NCI-H774 (cell line): ENCODE results near the gene DUS2.
"Not testable (repeated sequence)": the region's sequence is repeated elsewhere in the genome, so short reads cannot be mapped to it uniquely, and the experiment has no call there.

Experiments
- DNase-seq: peaks from one replicate; lab custom pipeline; 2025; lab: John Stamatoyannopoulos, UW

Gene DUS2

DNA sequence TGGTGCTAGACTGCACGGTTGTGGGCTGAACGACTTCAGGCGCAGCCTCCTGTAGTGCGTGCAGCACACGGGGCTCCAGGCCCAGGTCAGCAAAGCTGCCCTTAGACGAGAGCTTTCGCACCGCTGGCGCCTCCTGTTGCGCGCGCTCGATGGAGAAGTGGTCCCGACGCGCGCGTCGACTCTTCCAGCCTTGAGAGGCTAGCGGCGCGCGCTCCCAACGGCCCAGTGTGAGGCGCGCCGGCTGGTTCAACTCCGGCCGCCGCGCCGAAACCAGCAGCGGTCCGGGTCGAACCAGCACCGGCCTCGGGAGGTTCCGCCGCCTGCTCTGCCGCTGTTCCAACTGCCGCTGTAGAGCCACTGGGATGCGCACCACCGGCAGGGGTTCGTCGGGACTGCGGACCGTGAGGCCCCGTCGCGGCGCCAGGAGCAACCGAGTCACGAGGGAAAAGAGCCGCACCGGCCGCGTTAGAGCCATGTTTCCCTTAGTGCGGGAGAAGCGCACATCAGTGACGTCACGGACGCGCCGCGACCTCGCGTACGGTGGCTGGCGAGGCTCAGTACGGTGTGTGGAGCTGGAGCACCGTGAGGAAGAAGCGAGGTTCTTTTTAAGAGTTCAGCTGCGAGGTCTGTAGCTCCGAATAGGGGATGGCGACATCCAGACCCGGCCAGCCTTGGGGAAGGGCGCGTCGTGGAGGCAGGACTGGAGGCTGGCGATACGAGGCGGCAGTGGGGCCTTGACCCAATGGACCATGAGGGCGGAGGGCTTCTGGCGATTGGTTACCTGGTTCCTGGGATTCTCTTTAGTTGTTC is at the start of gene DUS2, which contains the start of gene DDX28:
Gene DUS2 (plus strand): TSS at position 557 of the 810 bp plus-strand sequence. CDS start 14,740 bp downstream, outside the sequence.
Gene DDX28 (minus strand): TSS at position 505 of the 810 bp plus-strand sequence. CDS start 30 bp downstream, at position 475.
- DNase-seq: peak; percentile 58

DNA sequence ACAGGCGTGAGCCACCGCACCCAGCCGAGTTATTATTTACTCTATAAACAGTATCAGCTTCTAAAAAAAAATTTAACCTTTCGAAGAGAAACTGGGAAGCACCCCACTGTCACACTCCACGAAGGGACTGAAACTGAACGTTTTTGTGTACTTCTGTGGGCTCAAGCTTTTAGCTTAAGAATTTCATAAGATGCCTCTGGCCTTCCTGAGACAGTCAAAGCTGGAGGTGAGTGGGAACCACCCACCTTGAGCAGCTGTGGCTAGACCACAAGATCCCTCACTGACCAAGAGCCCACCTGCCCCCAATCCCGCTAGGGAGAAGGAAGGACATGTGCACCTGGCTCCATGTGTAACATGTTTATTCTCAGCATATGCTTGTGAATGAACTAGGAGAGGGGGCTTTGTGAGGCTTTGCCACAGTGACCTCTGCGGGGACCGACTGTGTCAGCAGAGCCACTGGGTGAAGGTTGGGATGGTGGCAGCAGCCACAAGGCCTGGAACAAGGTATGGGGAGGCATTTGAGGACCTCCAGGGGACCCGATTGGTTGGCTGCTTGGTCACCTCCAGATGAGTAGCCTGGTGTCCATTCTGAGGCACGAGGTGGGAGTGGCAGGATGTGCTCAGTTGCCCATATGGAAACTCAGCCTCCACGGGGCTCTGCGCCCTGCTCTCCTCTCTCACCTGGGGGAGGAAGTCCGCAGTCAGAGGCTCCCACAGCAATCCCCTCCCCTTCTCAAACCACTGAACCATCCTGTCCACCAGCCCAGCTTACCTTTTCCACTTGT is 47.6 kb upstream of the DUS2 start:
- no peak for DNase-seq

DNA sequence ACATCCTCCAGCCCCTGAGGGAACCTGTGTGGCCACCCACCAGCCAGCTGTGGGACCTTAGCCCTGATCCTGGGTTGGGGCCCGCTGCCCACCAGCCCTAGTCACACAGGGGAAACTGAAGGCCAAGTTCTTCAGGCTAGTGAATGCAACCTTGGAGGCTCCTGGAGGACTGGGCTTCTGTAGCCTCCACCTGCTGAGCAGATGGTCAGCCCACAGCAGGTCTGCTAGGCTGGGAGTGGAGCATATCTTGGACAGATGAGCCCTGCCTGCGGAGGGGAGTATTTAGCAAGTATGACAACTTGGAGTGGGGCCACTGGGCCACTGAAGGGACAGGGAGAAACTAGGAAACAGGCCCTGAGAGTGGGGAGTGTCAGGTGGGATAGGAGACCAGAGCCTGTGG is 46.9 kb upstream of the DUS2 start:
- DNase-seq: no peak

DNA sequence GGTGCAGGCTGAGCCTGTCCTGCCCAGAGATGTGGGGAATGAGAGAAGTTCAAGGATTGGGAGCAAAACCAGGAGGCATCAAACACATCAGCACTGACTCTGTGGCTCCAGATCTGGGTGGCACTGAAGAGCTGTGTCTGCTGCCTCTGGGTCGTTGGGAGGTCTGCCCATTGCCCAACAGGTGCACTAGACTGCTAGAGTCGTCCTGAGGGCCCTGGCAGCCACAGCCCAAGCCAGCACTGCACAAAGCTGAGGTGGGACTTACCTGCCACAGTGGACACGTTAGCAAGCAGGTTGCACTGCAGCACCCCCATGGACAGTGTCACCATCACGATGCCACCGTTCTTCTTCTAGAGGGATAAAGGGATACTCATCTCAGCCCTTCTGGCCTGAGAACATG is 46.1 kb upstream of the DUS2 start:
- no peak for DNase-seq

DNA sequence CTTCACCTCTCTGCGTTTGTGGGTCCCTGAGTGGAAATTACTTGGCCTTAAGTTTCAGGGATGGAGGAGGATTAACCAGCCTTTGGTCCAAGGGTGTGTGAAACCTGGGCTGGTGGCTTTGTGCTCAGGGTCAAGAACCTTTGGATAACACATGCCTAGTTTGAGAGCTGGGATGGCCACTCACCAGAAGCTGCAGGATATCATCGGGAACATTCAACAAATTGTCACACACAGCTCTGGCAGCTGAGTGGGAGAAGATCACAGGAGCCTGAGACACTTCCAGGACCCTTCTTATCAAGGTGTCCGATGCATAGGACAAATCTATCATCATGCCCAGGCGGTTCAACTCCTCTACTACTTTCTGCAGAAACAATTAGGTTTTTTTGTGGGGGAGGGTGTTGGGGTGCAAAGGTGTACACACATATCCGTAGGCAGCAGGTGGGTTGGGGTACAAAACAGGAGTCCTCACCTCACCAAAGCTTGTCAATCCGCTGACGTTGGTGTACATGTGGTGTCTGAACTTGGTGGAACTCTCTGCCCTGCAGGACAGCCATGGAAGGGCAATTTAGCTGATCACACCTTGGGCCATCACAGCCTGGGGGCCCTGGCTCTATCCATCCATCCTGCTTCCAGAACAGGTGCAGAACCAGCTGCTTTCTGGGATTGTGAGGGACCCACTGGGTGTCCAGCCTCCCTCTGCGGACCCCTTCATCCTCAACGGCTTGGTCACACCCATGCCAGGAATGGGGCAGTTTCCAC is 45.4 kb upstream of the DUS2 start:
- no peak for DNase-seq

DNA sequence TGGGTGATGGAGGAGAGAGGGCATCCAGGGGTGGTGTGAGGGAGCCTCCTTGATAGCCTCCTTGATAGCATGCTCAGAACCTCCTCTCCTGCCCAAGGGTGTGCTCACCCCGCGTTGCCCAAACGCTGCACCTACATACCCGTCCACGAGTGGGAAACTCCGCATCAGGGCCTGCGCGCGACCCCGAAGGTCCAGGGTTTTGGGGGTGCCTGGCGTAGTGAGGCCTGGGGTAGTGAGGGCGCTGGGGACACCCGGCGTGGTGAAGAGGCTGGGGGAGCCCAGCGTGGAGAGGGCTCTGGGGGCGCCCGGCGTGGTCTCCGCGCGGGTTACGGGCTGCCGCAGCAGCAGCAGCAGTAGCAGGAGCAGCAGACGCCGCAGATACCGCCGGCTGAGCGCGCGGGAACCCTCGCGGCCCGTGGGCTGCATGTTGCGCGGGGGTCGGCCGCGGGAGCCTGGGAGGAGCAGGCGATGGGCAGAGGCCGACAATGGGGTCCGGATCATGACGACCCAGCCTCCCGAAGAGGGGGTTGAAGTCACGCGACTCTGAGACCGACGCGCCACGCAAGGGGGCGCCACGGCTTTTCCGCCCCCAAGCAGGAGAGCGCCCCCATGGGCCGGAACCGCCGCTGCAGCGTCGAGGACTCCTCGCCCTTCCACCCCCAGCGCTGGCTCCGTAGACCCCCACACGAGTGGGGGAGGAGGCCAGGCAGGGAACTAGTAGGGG is 43.0 kb upstream of the DUS2 start, which contains the start of gene DPEP3:
Gene DPEP3 (minus strand): TSS at position 545 of the 724 bp plus-strand sequence. CDS start 119 bp downstream, at position 426.
- no peak for DNase-seq

DNA sequence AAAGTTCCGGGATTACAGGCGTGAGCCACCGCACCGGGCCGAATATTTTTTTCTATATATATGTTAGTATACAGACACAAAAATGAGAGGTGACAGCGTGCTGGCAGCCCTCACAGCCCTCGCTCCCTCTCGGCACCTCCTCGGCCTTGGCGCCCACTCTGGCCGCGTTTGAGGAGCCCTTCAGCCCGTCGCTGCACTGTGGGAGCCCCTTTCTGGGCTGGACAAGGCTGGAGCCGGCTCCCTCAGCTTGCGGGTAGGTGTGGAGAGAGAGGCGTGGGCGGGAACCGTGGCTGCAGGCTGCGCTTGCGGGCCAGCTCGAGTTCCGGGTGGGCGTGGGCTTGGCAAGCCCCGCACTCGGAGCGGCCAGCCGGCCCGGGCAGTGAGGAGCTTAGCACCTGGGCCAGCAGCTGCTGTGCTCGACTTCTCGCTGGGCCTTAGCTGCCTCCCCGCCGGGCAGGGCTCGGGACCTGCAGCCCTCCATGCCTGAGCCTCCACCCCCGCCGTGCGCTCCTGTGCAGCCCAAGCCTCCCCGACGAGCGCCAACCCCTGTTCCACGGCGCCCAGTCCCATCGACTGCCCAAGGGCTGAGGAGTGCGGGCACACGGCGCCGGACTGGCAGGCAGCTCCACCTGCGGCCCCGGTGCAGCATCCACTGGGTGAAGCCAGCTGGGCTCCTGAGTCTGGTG is 40.9 kb upstream of the DUS2 start:
- no peak for DNase-seq

DNA sequence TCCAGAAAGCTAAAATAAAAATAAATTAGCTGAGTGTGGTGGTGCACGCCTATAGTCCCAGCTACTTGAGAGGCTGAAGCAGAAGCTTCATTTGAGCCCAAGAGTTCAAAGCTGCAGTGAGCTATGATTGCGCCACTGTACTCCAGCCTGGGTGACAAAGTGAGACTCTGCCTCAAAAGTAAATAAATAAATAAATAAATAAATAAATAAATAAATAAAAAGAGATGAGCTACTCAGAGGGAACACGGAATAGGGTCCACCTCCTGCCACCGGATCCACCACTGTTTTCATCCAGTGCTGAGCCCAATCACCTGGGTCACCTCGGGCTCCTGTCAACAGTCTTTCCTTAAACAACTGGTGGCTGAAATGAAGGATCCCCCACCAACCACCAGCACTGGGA is 36.1 kb upstream of the DUS2 start:
- no peak for DNase-seq

DNA sequence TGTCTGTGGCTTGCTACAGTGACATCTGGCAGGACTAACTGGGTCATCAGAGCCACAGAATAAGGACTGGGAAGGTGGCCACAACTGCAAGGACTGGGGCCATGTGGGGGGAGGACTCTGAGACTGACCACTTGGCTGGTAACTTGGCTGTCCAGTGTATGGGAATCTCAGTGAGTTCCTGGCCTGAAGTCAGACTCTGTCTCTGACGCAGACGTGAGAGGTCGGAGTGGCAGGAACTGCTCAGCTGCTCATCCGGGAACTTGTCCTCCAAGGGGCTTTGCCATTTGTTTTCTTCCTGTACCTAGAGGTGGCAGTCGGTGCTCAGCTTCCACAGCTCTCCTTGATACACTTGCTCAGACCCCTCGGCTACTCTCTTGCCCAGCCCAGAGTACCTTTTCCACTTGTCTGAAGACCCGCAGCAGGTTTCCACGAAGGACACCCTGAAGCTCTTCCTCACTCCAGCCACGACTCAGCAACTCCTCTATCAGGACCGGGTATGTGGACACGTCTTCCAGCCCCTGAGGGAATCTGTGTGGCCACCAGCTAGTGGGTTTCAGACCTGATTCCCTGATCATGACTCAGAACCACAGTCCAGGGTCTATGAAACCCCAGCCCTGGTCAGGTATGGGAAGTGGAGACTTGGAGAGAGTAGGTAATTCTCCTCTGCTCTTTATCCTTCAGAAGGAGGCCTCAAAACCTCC is 35.5 kb upstream of the DUS2 start:
- DNase-seq: no peak

DNA sequence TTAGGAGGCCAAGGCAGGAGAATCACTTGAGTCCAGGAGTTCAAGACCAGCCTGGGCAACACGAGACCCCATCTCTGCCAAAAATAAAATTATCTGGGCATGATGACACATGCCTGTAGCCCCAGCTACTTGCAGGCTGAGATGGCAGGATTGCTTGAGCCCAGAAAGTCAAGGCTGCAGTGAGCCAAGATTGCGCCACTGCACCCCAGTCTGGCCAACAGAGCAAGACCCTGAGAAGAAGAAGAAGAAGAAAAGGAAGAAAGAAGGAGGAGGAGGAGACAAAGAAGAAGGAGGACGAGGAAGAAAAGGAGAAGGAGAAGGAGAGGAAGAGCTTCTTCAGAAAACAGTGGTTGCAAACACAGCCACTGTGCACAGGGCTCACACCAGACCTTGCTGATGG is 34.4 kb upstream of the DUS2 start:
- DNase-seq: no peak

DNA sequence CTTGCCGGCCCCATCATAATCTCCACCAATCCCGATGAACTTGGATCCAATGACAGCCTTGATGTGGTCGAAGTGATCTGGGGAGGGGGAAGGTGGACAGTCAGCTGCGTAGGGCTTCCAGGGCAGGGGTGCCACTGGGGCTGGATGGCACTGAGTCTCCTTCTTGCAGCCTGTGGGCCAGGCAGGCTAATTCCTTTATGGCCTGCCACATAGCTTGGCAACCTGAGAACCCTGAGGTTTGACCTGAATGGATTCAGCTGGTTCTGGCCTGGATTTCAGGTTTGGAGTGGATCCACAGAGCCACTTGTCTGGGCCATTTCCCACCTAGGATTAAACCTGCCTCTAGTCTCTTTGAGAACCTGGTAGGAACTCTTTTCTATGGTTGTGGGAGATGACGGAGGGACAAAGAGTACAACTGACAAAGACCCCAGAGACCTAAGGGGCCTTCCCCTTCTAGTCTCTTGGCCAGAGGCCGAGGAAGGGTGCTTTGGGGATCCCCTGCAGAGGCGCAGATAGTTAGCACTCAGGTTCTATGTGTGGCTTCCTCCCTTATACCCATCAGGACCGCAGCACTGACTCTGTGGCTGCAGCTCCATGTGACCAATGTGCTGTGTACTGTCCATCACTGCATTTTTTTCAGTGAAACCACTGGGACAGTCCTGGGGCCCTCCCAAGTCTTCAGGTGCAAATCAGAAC is 33.6 kb upstream of the DUS2 start:
- DNase-seq: no peak

DNA sequence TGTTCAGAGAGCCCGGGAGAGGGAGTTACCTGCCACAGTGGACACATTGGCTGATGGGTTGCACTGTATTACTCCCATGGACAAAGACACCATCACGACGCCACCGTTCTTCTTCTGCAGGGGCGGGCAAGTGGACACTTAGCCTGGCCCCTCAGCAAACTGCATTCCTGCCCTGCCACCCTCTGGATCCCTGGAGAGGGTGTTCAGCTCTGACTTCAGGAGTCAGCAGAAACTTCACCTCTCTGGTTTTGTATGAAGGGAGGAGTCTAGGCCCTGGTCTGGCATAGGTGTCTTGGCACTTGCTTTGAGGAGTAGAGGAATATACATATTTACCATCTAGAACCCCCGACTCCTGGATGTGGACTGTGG is 33.1 kb upstream of the DUS2 start:
- DNase-seq: no peak

DNA sequence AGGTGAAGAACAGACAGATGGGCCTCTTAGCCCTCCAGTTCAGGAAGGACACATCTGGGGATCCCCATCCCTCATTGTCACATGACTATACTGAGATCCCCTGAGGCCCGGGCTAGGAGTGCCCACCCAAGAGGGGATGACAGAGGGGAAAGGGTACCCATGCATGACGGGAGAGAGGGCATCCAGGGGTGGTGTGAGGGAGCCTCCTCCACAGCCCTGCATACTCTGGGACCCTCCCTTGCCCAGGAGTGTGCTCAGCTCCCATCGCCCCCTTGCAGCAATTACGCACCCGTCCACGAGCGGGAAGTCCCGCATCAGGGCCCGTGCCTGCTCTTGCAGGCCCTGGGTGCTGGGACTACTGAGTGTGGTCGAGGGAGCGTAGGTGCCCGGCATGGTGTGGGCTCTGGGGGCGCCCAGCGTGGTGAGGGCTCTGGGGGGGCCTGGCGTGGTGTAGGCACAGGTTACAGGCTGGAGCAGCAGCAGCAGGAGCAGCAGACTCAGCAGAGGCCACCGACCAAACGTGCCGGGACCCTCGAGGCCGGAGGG is 30.4 kb upstream of the DUS2 start:
- no peak for DNase-seq

DNA sequence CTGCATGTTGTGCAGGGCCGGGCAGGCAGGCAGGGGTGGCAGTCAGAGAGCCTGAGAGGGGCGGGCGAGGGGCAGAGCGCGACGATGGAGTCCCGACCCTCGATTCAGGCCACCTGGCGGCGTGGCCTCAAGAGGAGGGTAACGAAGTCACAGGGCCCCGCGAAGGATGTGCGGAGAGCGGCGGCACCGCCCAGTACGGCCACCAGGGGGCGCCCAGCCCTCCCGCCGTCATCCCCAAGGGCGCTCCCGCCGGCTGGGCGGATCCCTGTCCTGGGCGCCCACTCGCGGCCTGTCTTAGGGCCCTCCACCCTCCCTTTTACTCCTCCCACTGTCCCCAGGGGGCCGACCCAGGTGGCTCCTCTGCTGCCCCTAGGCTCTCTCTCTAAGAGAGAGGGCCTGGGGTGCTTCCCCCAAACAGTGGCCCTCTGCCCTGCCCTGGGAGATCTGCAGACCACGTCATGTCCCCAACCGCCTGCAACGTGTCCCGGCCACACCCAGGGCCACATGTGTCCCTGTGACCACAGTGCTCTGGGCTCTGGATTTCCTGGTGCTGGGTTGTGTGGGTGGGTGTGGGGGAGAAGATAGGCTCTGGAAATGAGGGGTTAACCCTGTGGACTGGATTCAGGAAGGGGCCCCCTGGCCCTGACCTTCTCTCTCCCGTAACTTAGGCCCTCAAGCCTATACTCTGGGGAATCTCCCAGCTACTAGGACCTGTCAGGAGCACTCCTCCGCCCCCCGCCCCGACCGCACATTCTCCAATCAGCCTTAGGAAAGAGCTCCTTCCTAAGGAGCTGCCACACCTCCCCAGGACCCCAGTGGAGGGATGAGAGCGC is 29.7 kb upstream of the DUS2 start:
- DNase-seq: peak; percentile 25

DNA sequence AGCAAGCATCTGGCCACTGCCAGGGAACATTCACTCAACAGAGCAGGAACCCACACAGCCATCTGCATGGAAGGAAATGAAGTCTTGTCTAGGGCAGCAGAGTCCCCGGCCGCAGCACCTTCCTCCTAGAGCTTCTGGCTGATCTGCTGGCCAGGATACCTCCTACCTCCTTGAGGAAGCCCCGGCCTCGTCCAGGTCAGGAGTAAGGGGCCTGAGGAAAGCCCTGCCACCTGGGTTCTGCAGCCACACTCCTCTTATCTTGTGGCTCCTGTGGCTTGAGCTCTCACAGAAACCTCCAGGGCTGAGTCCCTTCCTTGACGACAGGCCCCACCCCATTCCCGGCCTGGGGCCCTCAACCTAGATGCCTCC is 29.1 kb upstream of the DUS2 start:
- DNase-seq: not testable (repeated sequence)

DNA sequence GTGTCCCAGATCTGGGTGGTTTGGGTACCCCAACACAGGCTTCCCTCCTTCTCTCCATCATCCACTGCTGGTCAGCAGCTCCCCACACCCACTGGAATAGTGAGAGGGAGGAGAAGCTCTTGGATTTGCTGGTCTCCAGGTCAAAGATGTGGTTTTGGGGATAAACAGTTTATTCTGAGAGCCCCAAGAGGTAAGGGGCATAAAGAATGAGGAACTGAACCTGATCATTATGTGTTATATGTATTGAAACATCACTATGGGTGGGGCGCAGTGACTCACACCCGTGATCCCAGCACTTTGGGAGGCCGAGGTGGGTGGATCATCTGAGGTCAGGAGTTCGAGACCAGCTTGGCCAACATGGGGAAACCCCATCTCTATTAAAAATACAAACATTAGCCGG is 27.7 kb upstream of the DUS2 start:
- DNase-seq: no peak

DNA sequence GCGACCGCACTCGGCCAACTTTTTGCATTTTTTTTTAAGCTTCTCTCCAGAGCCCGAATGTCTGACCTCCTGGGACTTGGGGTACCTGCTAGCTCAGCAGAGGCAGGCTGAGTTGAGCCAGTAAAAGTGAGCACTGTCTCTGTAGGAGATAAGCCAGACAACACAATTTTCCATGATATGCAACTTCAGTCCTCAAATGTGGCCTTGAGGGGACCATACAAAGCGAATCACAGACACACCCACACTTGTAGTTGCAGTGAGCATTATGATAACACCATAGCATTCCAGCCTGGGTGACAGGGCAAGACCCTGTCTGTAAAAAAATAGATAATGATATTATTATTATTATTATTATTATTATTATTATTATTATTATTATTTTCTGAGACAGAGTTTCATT is 26.4 kb upstream of the DUS2 start:
- DNase-seq: no peak

DNA sequence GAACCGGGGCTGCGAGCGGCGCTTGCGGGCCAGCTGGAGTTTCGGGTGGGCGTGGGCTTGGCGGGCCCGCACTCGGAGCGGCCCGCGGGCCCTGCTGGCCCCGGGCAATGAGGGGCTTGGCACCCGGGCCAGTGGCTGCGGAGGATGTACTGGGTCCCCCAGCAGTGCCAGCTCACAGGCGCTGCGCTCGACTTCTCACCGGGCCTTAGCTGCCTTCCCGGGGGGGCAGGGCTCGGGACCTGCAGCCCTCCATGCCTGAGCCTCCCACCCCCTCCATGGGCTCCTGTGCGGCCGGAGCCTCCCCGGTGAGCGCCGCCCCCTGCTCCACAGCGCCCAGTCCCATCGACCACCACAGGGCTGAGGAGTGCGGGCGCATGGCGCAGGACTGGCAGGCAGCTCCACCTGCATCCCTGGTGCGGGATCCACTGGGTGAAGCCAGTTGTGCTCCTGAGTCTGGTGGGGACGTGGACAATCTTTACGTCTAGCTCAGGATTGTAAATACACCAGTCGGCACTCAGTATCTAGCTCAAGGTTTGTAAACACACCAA is 24.8 kb upstream of the DUS2 start:
- not testable (repeated sequence) for DNase-seq
